GM19025 (cell line): ENCODE measurements around the gene KCNQ1.

ENCODE experiments used
- ATAC-seq: cut with Tn5 transposase; IDR thresholded peaks from one replicate; pipeline ENCODE4 v1.9.1; 2021; ENCODE audit warnings: mild to moderate bottlenecking, low read depth, moderate library complexity; ENCODE audit not compliant: unreplicated experiment

KCNQ1 gene

DNA sequence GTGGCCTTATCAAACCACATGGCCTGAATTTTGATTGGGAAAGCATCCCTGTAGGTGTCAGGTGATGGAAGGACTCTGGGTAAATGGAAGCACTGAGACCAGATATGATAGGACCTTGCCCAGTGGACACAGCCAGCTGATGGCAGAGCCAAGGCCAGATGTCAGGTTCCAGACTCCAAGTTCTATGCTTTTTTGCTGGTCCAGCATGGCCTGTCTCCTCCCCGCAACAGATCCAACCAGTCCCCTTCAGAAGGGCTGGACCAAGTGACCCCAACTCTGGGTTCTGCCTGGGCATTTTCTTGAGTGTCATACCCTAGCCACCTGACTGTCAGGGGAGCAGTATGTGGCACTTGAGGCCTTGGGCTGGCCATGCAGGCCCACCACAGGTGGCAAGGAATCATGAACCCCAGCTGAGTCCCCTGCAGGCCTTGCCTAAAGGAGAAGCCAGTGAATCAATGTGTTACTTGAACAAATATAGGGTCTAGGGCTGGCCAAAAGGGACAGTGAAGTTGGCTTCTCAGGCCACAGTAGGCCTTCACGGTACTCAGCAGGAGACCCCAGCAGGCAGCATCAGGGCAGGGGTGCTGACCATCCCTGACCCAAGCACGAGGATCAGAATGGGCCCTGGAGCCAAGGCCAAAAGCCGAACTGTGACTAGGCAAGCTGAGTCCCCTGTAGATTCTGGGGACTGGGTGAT, 227.9 kb downstream of the KCNQ1 start:
- no peak for ATAC-seq

DNA sequence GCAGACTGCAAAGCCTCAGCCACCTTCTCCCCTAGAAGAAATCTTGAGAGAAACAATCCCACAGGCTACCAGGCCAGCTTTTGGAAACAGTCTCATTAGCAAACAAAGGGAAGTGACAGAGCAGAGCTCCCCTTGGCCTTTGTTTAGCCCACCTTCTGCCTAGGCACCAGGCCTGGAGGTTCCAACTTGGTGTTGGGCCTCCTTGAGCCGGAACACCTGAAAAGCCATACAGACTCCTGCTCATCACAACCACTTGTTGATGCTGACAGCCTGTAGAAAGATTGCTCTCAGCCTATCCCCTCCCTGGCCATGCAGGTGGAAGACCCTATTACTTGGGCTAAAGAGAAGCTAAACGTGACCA, 228.4 kb downstream of the KCNQ1 start:
- ATAC-seq: no peak

DNA sequence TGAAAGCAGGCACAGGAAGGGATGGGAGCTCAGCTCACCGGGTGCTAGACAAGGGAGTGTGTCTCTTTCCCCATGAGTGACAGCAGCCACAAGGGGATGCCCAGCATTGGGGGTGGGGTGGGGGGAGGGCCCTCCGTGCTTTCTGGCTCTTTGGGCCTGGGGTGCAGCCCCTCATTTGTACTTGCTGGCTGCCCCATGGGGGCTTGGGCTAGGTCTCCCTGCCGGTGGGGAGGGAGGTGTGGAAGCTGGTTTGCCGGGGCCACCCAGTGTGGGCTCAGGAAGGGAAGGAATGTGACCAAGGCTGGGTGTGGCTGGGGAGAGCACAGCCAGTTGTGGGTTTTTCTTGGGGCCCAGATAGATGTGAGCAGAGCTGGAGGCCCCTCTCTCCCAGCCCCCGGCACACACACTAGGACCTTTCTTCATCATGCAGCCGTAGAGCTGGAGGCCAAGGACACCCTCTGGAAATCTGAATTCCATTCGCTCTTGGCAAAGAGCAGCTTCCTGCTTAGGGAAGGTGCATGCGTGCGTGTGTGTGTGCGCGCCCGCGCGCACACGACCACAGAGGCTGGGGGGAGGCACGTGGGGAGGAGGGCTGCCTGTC, 229.2 kb downstream of the KCNQ1 start:
- no peak for ATAC-seq

DNA sequence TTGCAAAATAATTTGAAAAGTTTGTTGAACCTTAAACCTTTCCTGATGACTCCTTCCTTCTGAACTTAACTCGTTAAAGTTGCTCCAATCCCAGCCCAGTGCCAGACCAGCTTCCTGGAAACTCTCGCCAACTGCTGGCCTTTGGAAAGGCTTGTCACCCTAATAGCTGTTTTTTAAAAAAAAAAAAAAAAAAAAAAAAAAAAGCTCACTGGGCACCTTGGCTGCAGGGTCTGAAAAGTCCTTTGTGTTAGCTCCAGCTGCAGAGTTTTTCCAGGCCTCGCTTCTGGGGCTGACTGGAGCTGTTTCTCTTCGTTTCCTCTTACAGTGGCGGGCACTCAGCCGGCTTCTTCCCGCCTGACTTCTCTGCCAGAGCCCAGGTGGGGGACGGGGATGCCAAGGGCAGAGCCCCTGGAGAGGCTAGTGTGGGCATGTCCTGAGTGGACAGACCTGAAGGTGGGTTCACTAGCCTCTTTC, 229.9 kb downstream of the KCNQ1 start:
- no peak for ATAC-seq

DNA sequence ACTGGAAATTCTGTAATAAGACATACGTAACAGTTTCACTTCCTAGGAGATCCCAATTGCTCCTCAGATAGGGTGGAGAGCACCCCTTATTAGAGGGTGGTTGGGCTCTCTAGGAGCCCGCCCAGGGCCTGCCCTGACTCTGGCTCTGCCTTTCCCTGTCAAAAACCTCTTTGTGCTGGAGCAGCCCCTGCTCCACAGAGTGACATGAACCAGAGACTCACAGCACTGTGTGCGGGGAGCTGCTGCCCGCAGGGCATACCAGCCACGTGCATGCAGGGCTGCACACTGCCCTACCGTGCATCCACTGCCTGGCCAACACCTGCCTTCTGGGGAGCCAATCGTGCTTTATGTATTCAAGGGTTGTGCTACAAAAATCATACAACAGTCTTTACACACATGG, 230.7 kb downstream of the KCNQ1 start:
- no peak for ATAC-seq

DNA sequence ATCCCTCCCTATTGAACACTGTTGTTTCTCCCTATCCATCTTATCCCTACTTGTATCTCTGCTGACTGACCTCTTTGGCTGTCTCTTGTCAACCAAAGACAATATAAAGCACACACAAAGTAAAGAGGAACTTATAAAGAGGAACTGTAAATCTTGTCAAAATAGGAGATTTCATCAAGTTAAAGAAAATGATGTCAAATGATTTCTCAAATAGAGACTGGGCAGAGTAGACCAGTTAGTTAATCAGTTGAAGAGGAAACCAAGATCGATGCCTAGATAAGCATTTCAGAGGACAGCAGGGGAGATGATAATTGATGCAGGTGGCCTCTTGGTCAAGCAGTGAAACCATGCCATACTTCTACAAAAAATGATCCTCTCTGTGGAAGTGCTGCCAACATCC, 232.3 kb downstream of the KCNQ1 start:
- ATAC-seq: peak; percentile 72

DNA sequence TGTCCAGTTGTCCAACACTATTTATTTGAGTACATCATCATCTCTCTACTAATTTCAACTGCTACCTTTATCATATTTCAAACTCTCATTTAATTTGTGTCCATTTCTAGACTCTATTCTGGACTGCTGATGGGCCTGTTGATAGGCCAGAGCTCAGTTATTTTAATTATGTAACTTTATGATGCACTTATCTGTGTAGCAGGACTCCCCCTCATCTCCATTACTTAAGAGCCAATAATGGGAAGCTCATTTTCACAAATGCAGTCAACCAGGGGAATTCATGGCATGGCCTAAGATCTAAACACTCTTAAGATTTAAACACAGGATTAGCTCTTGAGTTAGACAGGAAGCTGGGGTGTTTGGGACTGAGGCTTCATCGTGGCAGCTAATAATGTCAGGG, 233.6 kb downstream of the KCNQ1 start:
- ATAC-seq: no peak

DNA sequence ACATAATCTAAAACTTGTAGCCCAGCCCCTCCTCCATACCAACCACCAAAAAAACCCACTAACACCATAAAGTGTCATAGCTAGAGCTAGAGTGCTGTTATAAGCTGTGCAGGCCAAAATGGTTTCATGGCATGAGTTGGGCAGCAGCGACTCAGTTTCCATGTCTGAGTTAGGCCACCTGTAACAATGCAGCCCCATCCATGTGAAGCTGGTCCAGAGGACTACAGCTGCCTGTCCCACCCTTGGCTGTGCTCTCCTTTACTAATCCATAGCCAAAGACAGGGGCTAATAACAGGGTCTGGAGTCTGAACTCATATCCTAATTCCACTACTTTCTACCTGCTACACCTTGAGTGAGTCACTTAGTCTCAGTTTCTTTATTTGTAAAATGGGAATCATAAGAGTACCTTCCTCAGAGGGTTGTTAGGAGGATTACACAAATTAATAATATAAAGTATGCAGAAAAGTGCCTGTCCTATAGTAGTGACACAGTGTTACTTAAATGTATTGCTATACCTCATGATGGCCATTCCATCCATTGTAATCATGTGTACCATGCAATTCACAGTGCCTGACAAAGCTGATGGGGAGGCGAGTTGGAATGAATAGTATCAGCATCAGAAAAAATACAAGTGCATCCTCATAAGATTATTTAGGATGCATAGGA, 234.3 kb downstream of the KCNQ1 start:
- no peak for ATAC-seq

DNA sequence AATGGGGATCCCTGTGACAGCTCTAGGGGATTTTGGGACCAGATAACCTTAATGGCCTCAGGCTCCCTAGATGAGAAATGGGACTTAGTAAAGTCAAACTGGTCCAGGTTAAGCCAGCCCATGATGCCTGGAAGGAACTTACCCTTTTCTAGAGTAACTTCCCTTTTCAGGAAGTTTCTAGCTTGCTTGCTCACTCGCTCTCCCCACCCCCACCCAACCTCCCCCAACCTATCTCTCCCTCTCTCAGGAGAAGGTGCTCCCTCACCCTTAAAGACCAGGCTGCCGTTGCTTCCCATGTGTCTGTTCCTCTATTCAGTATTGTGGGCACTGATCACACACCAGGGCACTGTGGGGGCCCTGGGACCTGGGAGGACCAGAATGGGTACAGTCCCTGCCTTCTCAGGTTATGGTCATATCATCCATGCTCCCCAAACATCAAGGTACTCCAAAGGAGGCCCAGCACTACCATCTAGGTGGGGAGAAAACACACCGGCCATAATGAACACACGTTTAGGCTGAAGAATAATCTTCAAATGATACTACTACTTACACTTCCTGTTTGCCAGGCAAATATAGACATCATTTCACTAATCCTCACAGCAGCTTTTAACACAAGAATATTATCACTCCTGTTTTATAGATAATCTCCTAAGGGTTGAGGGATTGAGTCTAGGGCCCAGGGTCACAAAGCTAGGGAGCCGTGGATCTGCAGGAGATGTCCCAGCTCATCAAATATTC, 236.8 kb downstream of the KCNQ1 start:
- no peak for ATAC-seq

DNA sequence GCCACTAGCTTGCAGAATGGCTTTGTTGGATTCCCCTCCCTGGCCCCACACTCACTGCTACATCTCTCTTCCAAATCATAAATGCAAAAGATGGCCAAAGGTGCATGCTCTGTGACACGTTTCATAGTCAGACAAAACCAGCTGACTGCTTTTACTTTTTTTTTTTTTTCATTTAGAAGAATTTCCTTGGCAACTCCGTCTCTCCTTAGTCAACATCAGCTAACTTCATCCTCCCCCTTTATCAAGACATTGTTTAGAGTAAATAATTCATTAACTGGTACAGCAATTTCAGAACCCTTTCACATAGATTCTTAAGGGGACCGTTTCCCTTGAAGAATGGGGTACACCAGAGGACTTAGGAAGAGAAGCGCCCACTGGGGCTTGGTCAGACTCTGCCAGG, 239.0 kb downstream of the KCNQ1 start:
- ATAC-seq: no peak

DNA sequence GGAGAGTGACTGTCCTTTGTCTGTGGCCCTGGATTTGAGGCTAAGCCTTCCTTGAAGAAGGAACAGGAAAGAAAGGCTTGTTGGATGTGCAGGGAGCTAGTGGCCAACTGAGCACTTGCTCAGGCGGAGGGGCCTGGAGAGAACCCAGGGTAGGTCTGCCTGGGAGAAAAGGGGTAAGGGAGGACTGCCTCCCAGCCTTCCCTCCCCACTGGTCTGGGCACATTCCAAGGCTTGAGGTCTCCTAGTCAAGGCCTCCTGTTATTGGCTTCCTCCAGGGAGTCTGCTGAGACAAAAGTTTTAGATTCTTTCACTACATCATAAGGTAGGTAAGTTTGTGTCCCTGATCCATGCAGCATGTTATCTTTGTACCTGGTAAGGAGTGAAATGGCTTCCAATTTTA, 239.8 kb downstream of the KCNQ1 start:
- ATAC-seq: no peak

DNA sequence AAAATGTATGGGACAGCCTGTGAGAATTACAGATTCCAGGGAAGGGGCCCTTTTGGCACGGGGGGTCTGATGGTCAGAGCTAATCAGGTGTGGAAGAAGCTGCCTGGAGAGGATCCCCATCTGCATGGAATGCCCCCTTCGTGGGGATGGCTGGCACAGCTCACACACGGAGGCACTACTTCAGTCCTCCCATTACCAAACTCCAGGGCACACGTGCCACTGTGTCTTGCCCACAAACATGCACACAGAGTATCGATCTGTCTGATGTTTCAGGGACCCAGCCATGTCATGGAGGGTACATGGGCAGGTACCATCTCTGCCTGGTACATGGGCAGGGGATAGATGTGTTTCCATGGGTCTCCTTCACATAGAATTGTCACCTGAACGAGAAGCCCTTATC, 240.2 kb downstream of the KCNQ1 start:
- ATAC-seq: no peak

DNA sequence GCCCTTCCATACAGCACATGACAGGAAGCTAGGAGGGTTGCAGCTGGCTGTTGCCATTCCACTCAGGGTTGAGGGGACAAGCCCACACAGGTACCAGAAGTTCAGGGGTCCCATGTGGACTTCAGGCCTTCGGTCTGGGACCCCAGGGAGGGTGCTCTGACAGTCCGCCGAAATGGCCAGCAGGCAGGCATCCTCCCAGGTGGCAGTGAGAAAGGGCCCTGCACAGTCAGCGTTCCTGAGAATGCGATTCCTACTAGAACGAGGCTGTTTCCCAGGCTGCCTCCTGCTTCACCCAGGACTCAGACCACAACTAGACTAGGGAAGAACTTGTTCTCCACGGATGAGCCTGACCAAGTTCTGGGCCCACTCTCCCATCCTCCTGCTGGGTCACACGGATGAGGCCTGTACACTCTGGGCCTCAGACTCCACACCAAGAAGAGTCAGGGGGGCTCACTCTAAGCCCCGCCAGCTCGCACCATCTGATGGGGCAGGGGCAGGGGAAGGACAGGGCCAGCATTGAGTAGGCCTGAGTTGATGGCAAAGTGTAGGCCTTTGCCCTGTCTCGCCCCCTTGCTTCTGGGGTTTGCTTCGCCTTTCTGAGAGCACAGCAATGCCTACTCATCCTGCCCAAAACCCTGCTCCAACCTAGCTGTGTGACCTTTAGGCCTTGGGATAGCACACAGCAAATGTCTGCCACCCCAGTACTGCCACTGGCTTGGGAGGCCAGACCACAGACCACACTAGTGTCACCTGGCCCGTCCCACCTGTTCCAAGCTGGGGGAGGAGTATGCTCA, 241.0 kb downstream of the KCNQ1 start:
- ATAC-seq: no peak

DNA sequence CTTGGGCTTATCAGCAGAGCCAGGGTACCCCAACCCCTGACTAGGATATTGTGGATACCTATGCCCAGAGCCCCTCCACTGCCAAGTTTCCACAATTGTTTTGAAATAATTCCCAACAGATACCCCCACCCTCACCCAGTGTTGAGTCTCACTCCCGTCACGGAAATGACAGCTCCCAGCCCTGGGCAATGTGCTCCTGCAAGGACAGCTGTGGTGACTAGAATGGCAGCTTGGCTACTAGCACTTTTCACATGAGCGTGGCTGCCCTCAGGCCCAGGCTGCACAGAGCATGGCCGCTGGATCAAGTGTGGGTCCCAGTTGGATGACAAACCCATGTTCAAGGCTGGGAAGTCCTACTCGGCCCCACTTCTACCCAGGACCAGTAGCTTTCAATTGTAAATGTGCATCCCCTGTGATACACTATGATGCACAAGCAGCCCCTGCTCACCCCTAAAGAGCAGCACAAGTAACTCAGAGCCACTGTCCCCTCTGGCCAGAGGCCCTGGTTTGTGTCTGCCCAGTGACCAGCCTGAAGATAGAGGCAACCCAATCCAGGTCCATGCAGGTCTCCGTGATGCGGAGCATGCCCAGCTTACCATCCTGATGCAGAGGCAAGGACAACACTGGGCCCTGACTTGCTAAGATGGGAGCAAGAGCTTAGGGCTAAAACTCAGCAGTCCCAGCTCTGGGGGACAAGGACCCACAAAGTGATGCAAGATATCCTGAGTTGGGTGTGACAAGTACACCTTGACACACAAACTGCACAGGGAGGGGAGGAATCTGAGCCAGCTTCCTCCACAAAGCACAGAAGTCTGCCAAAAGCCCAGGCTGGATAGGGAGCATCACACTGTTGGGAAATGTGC, 241.8 kb downstream of the KCNQ1 start:
- no peak for ATAC-seq

DNA sequence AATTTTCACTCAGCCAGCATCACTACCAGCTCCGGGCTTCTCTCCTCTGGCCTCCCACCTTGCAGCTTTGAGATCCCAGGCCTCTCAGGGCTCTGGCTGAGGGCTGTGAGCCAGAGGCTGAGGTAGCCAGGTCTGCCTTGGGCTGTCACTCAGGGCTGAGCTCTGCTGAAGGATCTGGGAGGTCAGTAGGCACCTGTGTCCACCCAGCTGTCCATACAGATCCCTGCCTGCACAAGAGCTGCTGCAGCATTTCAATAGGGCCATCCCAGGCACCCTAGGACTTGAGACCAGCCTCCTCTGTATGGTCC, 242.4 kb downstream of the KCNQ1 start:
- ATAC-seq: no peak

DNA sequence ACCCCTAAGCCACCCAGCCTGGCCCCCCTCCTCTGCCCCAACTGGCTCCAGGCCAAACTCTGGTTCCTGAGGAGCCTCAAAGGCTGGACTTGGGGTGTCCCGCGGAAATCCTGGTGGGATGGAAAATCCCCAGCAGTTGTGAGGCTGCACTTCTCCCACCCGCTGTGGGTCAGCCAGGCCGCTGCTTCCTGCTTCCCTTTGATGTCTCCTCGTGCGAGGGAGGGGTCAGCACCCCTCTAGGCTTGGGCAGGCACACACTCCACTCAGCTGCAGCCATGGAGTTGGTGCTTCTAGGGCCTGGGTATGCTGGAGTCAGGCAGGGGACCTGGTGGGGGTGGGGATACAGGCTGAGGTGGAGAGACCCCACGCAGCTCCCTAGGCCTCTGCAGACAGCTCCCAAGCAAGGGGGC, 243.0 kb downstream of the KCNQ1 start:
- ATAC-seq: no peak

DNA sequence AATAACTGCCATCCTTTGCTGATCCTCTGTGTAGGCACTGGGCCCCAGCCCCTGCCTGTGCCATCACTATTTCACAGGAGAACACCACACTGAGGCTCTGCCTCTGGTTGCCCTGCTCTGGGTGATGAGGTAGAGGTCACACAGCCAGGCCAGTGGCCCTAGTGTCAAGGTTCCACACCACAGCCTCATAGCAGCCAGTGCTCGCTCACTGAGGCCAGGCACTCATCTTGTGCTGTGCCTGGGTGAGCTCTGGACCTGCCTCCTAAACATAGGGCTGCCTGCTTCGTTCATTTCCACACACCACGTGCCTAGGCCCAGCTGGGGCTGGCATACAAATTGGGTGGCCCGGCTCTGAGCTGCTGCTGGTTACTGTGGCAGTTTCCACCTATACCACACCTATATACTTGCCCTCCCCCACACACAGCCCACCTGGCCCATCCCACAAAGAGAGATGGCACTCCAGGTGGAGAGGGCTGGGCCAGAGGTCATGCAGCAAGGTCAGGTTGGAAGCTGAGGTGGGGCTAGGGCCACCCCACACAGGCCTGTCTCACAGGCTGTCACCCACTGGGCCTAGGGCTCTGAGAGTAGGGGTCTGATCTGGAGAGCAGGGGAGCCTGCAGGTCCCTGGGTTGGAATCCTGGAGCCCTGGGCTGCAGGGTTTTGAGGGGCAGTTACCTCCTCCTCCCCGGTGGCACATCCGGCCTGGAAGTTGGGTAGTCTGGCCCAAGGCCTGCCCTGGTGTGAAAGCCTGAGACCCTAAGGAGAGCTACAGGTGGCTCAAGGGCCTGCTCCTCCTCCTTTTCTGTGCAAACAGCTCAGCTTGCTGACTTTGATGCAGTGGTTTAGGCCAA, 243.8 kb downstream of the KCNQ1 start:
- ATAC-seq: no peak

DNA sequence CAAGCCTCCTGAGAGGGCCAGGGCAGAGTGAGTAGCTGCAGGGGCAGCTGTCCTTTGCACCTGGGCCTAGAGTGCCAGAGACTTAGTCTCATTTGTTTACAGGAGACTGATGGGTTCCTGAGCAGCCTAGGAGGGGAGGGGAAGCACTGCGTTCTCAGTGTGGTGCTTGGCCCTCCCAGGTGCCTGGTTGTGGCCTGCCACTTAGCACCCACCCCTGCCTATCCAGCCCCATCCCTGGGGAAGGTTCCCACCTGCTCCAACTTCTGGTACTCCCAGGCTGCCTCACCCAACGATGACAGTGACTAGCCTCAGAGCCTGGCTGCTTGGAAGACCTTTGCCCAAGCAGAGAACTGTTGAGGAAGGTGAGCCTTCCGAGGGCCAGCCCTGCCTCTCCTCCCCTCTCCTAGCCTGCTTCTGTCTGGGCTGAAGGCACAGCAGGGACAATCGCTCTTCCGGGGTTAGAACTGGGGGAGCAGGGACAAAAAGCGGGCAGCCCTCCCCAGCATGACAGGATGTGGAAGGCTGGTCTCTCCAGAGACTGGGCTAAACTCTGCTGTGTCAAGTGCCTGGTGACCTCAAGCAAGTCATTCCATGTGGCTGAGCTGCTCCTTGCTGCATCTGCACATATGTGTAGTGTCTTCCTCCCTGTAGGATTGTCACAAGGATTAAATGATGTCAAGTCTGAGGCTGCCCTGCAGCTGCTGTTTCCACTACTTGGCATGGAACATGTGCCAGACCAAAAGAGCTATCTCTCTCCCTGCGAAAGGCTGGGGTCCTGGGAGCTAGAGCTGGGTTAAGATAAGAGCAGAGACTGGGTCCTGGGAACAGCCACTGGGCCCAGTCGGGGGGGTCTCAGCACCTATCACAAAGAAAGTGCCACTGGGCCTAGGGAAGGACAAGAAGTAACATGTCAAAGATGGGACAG, 245.1 kb downstream of the KCNQ1 start:
- ATAC-seq: no peak
